ENCODE measurements around the gene TNFRSF21.

DNA sequence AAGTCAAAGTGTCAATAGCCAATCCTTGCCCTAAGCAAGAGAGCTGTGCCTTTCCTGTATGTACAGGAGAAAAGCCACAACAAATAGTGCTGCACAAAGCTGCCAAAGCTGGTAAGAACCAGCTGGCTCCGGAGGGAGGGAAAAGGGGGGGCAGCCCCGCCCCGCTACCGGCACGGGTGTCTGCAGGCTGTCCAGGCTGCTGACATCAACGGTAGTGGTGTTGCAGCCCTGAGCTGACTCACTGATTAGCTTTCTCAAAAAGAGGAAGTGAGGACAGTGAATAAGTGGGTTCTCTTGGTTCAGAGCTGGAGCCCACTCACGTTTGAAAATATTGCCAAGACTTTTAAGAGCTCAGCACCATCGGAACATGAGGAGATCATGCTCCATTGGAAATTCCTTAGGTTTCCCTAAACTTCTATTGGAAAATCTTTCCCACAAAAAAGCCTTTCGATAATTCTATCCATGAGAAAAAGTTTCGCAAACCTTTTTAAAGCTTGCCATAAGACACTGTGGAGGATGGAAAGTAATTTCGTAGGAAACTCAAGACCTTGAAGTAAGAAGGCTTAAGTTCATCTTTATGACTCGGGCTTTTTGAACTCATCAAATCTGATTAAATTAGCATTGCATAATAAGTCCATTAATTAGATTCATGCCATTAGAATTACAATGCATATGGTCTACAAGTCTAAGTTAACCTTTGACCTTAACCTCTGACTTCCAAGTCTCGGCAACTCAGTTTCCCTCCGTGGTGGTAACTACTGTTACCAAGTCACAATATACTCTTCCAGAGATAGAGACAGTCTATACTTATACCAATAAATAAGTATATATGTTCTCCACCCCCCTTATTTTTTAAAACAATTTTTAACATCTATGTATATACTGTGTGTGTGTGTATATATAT lies 67.0 kb downstream of the TNFRSF21 start:
- TF ChIP-seq EZH2 (IDR thresholded peaks at IDR 0.05; ENCODE audit: borderline replicate concordance, insufficient read depth, low read depth, low read length, poor library complexity, severe bottlenecking), result no peak
- TF ChIP-seq, protein P1, sequence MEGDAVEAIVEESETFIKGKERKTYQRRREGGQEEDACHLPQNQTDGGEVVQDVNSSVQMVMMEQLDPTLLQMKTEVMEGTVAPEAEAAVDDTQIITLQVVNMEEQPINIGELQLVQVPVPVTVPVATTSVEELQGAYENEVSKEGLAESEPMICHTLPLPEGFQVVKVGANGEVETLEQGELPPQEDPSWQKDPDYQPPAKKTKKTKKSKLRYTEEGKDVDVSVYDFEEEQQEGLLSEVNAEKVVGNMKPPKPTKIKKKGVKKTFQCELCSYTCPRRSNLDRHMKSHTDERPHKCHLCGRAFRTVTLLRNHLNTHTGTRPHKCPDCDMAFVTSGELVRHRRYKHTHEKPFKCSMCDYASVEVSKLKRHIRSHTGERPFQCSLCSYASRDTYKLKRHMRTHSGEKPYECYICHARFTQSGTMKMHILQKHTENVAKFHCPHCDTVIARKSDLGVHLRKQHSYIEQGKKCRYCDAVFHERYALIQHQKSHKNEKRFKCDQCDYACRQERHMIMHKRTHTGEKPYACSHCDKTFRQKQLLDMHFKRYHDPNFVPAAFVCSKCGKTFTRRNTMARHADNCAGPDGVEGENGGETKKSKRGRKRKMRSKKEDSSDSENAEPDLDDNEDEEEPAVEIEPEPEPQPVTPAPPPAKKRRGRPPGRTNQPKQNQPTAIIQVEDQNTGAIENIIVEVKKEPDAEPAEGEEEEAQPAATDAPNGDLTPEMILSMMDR (IDR thresholded peaks at IDR 0.05), result no peak
